Prostate gland (tissue), 2 donors: ENCODE data around the gene GSK3A. TPM values are rescaled to one million over a fixed set of nuclear protein-coding genes. Genes with fewer than 3 reads are reported as not detected.

Source experiments
- DNase-seq: peaks from one replicate; pipeline ENCODE4 v3.0.0-alpha.2; 2019; ENCODE audit warnings: low spot score
- H3K27ac ChIP-seq, 2 donors: fragments of 200-600 bp; sonication (generic); 2 replicates each; pipeline ENCODE4 v1.5.1; 2017 to 2019
- H3K27me3 ChIP-seq: fragments of 200-600 bp; sonication (generic); replicated peaks from 2 replicates; pipeline ENCODE4 v1.5.1; 2019; ENCODE audit not compliant: insufficient read depth
- H3K36me3 ChIP-seq, 2 donors: fragments of 200-600 bp; sonication (generic); 1 replicate in 1 of 2; 2 replicates in 1 of 2; pipeline versions ENCODE4 v1.5.1 to v1.8.1; 2017 to 2019
- H3K4me1 ChIP-seq: fragments of 200-600 bp; sonication (generic); replicated peaks from 2 replicates; pipeline ENCODE4 v1.5.1; 2019
- H3K4me3 ChIP-seq, 2 donors: fragments of 200-600 bp; sonication (generic); 2 replicates each; pipeline ENCODE4 v1.5.1; 2017 to 2019
- H3K9me3 ChIP-seq: fragments of 200-600 bp; sonication (generic); 2 replicates; pipeline ENCODE4 v1.5.1; 2017
- POLR2A ChIP-seq: fragments of 450-650 bp; IDR thresholded peaks from one replicate; pipeline ENCODE4 v1.6.1; 2016; ENCODE audit warnings: antibody characterized with exemption, mild to moderate bottlenecking
- POLR2AphosphoS5 ChIP-seq: sonication (generic); formaldehyde crosslinking; IDR thresholded peaks from one replicate; pipeline ENCODE4 v1.6.1; 2017; ENCODE audit warnings: antibody characterized with exemption
- WGBS: methylation state at CpG from one replicate; pipeline ENCODE4 v1.1.5; 2018; 5-methylcytosine and 5-hydroxymethylcytosine counted together
- intact Hi-C: fragments of 100-400 bp; cut with DNase I; formaldehyde crosslinking; loops from one replicate; pipeline ENCODE4 v1.14.2; 2022
- total RNA-seq, 2 donors: library from RNA; depleted of rRNA; stranded (reverse); fragments of >200 nt; gene quantifications; one replicate each; pipeline ENCODE4 v1.1.0, GENCODE V29; 2016
- TF ChIP-seq, protein P1 (sequence below), 4 experiments: fragments of 200-600 bp in 2 of 4; fragments of 450-650 bp in 2 of 4; sonication (generic) in 2 of 4; IDR thresholded peaks; 1 replicate in 3 of 4; 2 replicates in 1 of 4; pipeline ENCODE4 v1.5.1; 2016 to 2019; ENCODE audit warnings: antibody characterized with exemption in 4 of 4, mild to moderate bottlenecking in 2 of 4, moderate library complexity in 2 of 4

GSK3A gene
- total RNA-seq, 2 donors from 2014 or later: 37.1 to 61.6 TPM

DNA sequence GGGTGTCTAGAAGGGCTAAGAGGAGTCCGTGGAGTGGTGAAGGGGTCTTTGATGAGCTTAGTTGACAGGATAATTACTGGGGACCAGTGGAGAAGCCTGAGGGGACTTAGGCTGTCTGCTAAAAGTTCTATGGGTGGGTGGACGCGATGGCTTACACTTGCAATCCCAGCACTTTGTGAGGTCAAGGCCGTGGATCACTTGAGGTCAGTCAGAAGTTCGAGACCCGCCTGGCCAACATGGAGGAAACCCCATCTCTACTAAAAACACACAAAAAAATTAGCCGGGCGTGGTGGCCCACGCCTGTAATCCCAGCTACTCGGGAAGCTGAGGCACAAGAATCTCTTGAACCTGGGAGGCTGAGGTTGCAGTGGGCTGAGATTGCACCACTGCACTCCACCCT is 2.8 kb upstream of the GSK3A start:
- TF ChIP-seq POLR2A: no peak
- TF ChIP-seq, protein P1, sequence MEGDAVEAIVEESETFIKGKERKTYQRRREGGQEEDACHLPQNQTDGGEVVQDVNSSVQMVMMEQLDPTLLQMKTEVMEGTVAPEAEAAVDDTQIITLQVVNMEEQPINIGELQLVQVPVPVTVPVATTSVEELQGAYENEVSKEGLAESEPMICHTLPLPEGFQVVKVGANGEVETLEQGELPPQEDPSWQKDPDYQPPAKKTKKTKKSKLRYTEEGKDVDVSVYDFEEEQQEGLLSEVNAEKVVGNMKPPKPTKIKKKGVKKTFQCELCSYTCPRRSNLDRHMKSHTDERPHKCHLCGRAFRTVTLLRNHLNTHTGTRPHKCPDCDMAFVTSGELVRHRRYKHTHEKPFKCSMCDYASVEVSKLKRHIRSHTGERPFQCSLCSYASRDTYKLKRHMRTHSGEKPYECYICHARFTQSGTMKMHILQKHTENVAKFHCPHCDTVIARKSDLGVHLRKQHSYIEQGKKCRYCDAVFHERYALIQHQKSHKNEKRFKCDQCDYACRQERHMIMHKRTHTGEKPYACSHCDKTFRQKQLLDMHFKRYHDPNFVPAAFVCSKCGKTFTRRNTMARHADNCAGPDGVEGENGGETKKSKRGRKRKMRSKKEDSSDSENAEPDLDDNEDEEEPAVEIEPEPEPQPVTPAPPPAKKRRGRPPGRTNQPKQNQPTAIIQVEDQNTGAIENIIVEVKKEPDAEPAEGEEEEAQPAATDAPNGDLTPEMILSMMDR (IDR thresholded peaks at IDR 0.05): no peak
- no peak for TF ChIP-seq POLR2AphosphoS5
- intact Hi-C loops: no loop called here
- WGBS: 77% methylated on average over 10 of the region's 10 CpGs

GRCh38 chr19:42244347-42245220 is 2.2 kb upstream of the GSK3A start:
- H3K9me3 ChIP-seq: no peaks in the 10 kb centered on the region
- 2% methylated on average over 45 of the region's 45 CpGs for WGBS
- H3K36me3 ChIP-seq: no peaks in the 10 kb centered on the region
- TF ChIP-seq POLR2A (peak; percentile 49), POLR2AphosphoS5 (peak; percentile 98)
- TF ChIP-seq, protein P1 (IDR thresholded peaks at IDR 0.05): peak; percentile 56 to 90 (median 84)
- peaks cover 11% of the 10 kb centered on the region for H3K4me1 ChIP-seq
- H3K27ac ChIP-seq: peak overlapping the region; percentile 82 to 94
- H3K27me3 ChIP-seq: no peaks in the 10 kb centered on the region
- peak overlapping the region; percentile 92 to 96 for H3K4me3 ChIP-seq
- peak; percentile 93 for DNase-seq
- intact Hi-C loops: no loop called here

More for the DNA sequence above, 2.8 kb upstream of the GSK3A start:
- DNase-seq: no peak
- Histone ChIP-seq H3K27ac (peak overlapping the region; percentile 82 to 94), H3K4me1 (peaks cover 11% of the 10 kb centered on the region), H3K36me3 (no peaks in the 10 kb centered on the region), H3K9me3 (no peaks in the 10 kb centered on the region), H3K4me3 (no peak overlapping the region), H3K27me3 (no peaks in the 10 kb centered on the region)

- no peak for DNase-seq
- Histone ChIP-seq H3K36me3 (no peaks in the 10 kb centered on the region), H3K4me3 (peak overlapping the region; percentile 92 to 96), H3K4me1 (peaks cover 11% of the 10 kb centered on the region), H3K9me3 (no peaks in the 10 kb centered on the region), H3K27me3 (no peaks in the 10 kb centered on the region), H3K27ac (peak overlapping the region; percentile 82 to 94)
- TF ChIP-seq POLR2AphosphoS5 (no peak), POLR2A (no peak)
- TF ChIP-seq, protein P1 (IDR thresholded peaks at IDR 0.05): no peak
- WGBS: 0% methylated on average over 48 of the region's 49 CpGs
- intact Hi-C loops: no loop called here
Observed at GRCh38 chr19:42242069-42242511, 312 bp downstream of the GSK3A start.

DNA sequence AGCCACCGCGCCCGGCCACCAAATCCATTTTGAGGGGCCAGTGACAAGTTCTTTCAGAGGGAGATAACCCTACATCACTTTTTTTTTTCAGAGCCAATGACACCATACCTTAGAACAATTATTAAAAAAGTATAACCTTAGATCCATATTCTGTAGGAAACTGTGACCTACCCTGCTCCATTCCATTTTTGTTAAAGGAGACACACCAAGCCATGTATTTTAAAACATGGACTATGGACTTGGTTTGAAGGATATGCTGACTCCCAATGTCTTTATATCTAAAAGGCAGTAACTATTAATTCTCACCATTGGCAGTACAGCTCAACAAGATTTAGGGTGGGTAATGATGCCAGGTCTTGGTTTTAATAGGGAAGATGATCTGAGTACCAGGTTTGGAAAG is 1.1 kb downstream of the GSK3A start:
- TF ChIP-seq POLR2AphosphoS5 (no peak), POLR2A (no peak)
- TF ChIP-seq, protein P1 (IDR thresholded peaks at IDR 0.05): no peak
- peak overlapping the region; percentile 92 to 96 for H3K4me3 ChIP-seq
- H3K36me3 ChIP-seq: peaks cover 0 to under 1% of the 10 kb centered on the region in 2 donors
- DNase-seq: no peak
- H3K4me1 ChIP-seq: peaks cover 11% of the 10 kb centered on the region
- 100% methylated on average over 3 of the region's 3 CpGs for WGBS
- H3K9me3 ChIP-seq: no peaks in the 10 kb centered on the region
- H3K27me3 ChIP-seq: no peaks in the 10 kb centered on the region
- intact Hi-C loops: no loop called here
- H3K27ac ChIP-seq: no peak overlapping the region
